KMS-11 (cell line): ENCODE data around the gene PAQR5.

ENCODE experiments used
- H2AFZ ChIP-seq: fragments of 200-600 bp; sonication (generic); 2 replicates; pipeline ENCODE4 v1.6.1; 2016; ENCODE audit warnings: antibody characterized with exemption, mixed run types, low read depth
- H3K27ac ChIP-seq: fragments of 200-600 bp; sonication (generic); 2 replicates; pipeline ENCODE4 v1.6.1; 2016; ENCODE audit warnings: mild to moderate bottlenecking, mixed run types
- H3K27me3 ChIP-seq: fragments of 200-600 bp; sonication (generic); 2 replicates; pipeline ENCODE4 v1.6.1; 2017; ENCODE audit warnings: mild to moderate bottlenecking, low read depth, mixed run types, moderate library complexity; ENCODE audit not compliant: insufficient read depth
- H3K36me3 ChIP-seq: fragments of 200-600 bp; sonication (generic); 2 replicates; pipeline ENCODE4 v1.6.1; 2017; ENCODE audit warnings: mild to moderate bottlenecking, mixed run types; ENCODE audit not compliant: insufficient read depth
- H3K4me1 ChIP-seq: fragments of 200-600 bp; sonication (generic); 2 replicates; pipeline ENCODE4 v1.6.1; 2016; ENCODE audit warnings: mild to moderate bottlenecking, low read depth, mixed run types; ENCODE audit not compliant: poor library complexity, severe bottlenecking
- H3K4me2 ChIP-seq: fragments of 200-600 bp; sonication (generic); 2 replicates; pipeline ENCODE4 v1.7.0; 2016; ENCODE audit warnings: mild to moderate bottlenecking, mixed run types
- H3K4me3 ChIP-seq: fragments of 200-600 bp; sonication (generic); IDR thresholded peaks from 2 replicates; pipeline ENCODE4 v1.6.1; 2017; ENCODE audit warnings: low read depth, low read length, mixed read lengths; ENCODE audit not compliant: insufficient read depth
- H3K79me2 ChIP-seq: fragments of 200-600 bp; sonication (generic); 2 replicates; pipeline ENCODE4 v1.6.1; 2016; ENCODE audit warnings: low read depth, mixed run types; ENCODE audit not compliant: insufficient read depth
- H3K9ac ChIP-seq: fragments of 200-600 bp; sonication (generic); 2 replicates; pipeline ENCODE4 v1.6.1; 2016; ENCODE audit warnings: mild to moderate bottlenecking, mixed run types
- H4K20me1 ChIP-seq: fragments of 200-600 bp; sonication (generic); 2 replicates; pipeline ENCODE4 v1.6.1; 2016; ENCODE audit warnings: mild to moderate bottlenecking, mixed run types; ENCODE audit not compliant: insufficient read depth
- CTCF ChIP-seq: fragments of 200-600 bp; sonication (generic); conservative IDR thresholded peaks from 2 replicates; pipeline ENCODE4 v1.6.1; 2017; ENCODE audit warnings: low read depth, mild to moderate bottlenecking, antibody characterized with exemption, low read length, moderate library complexity, mixed read lengths

PAQR5 gene

GRCh38 chr15:69285834-69286233 is 12.9 kb upstream of the PAQR5 start:
- Histone ChIP-seq H3K27ac (no peak overlapping the region), H3K4me3 (no peak overlapping the region), H3K9ac (no peak overlapping the region), H3K27me3 (no peaks in the 10 kb centered on the region), H4K20me1 (no peaks in the 10 kb centered on the region), H3K36me3 (no peaks in the 10 kb centered on the region), H2AFZ (no peak overlapping the region), H3K79me2 (no peaks in the 10 kb centered on the region), H3K4me2 (no peak overlapping the region), H3K4me1 (no peaks in the 10 kb centered on the region)
- TF ChIP-seq CTCF: no peak

- Histone ChIP-seq H3K36me3 (no peaks in the 10 kb centered on the region), H3K79me2 (no peaks in the 10 kb centered on the region), H3K4me2 (no peak overlapping the region), H2AFZ (no peak overlapping the region), H4K20me1 (no peaks in the 10 kb centered on the region), H3K27me3 (no peaks in the 10 kb centered on the region), H3K4me1 (no peaks in the 10 kb centered on the region), H3K27ac (no peak overlapping the region), H3K4me3 (no peak overlapping the region), H3K9ac (no peak overlapping the region)
- no peak for TF ChIP-seq CTCF
These were observed 10.7 kb upstream of the PAQR5 start for GRCh38 chr15:69288011-69288410.

GRCh38 chr15:69288531-69289341 is 10.0 kb upstream of the PAQR5 start:
- Histone ChIP-seq H3K9ac (no peak overlapping the region), H4K20me1 (no peaks in the 10 kb centered on the region), H3K36me3 (no peaks in the 10 kb centered on the region), H3K27ac (no peak overlapping the region), H3K4me2 (no peak overlapping the region), H2AFZ (no peak overlapping the region), H3K79me2 (no peaks in the 10 kb centered on the region), H3K27me3 (no peaks in the 10 kb centered on the region), H3K4me3 (no peak overlapping the region), H3K4me1 (no peaks in the 10 kb centered on the region)
- no peak for TF ChIP-seq CTCF

- Histone ChIP-seq H3K79me2 (no peaks in the 10 kb centered on the region), H3K36me3 (no peaks in the 10 kb centered on the region), H3K4me2 (no peak overlapping the region), H2AFZ (no peak overlapping the region), H3K27me3 (no peaks in the 10 kb centered on the region), H3K4me1 (no peaks in the 10 kb centered on the region), H3K9ac (no peak overlapping the region), H4K20me1 (no peaks in the 10 kb centered on the region), H3K27ac (no peak overlapping the region), H3K4me3 (no peak overlapping the region)
- no peak for TF ChIP-seq CTCF
These were observed 9.2 kb upstream of the PAQR5 start for GRCh38 chr15:69289342-69290146.
